GM12891 (cell line): Measurements from ENCODE around the gene ID4.

Source experiments
- DNase-seq: peaks from one replicate; pipeline ENCODE4 v3.0.0; 2011; ENCODE audit warnings: low spot score; ENCODE audit not compliant: insufficient read length
- FAIRE-seq: peaks from 2 replicates; lab custom pipeline; 2011; peaks lifted over from hg19 to GRCh38; lab: Jason Lieb, UNC
- PAX5 ChIP-seq: IDR thresholded peaks from 2 replicates; pipeline ENCODE4 v1.6.1; 2011; ENCODE audit warnings: low read length, moderate library complexity, mild to moderate bottlenecking; ENCODE audit not compliant: insufficient read depth, severe bottlenecking
- POLR2A ChIP-seq: IDR thresholded peaks from 2 replicates; pipeline ENCODE4 v1.6.1; 2011; ENCODE audit warnings: low read depth, low read length, control low read depth
- POLR2AphosphoS5 ChIP-seq: IDR thresholded peaks from 2 replicates; pipeline ENCODE4 v1.6.1; 2011; ENCODE audit warnings: low read depth, low read length, control low read depth
- POU2F2 ChIP-seq: IDR thresholded peaks from 2 replicates; pipeline ENCODE4 v1.6.1; 2011; ENCODE audit warnings: low read depth, mild to moderate bottlenecking, control low read depth, low read length, moderate library complexity
- SPI1 ChIP-seq: IDR thresholded peaks from 2 replicates; pipeline ENCODE4 v1.6.1; 2011; ENCODE audit warnings: low read depth, low read length, control low read depth
- TAF1 ChIP-seq: IDR thresholded peaks from 2 replicates; pipeline ENCODE4 v1.6.1; 2011; ENCODE audit warnings: low read depth, low read length, control low read depth

ID4 gene

GRCh38 chr6:19855536-19855935 is 18.4 kb downstream of the ID4 start:
- no peak for DNase-seq
- no peak for FAIRE-seq
- TF ChIP-seq TAF1 (no peak), SPI1 (no peak), PAX5 (no peak), POU2F2 (no peak), POLR2A (no peak), POLR2AphosphoS5 (no peak)

GRCh38 chr6:19857139-19857538 is 20.0 kb downstream of the ID4 start:
- no peak for TF ChIP-seq SPI1
- no peak for TF ChIP-seq PAX5
- TF ChIP-seq POU2F2: no peak
- TF ChIP-seq POLR2A: no peak
- TF ChIP-seq TAF1: no peak
- no peak for TF ChIP-seq POLR2AphosphoS5
- DNase-seq: no peak
- FAIRE-seq: no peak

- TF ChIP-seq POLR2A (no peak), PAX5 (no peak), POLR2AphosphoS5 (no peak), SPI1 (no peak), TAF1 (no peak), POU2F2 (no peak)
- DNase-seq (no peak), FAIRE-seq (no peak)
Observed at GRCh38 chr6:19857703-19858102, 20.5 kb downstream of the ID4 start.

GRCh38 chr6:19860235-19860877 is 23.2 kb downstream of the ID4 start:
- no peak for TF ChIP-seq POLR2AphosphoS5
- no peak for DNase-seq
- FAIRE-seq: no peak

GRCh38 chr6:19864285-19864684 is 27.1 kb downstream of the ID4 start:
- no peak for TF ChIP-seq POLR2A
- no peak for TF ChIP-seq POU2F2
- no peak for TF ChIP-seq TAF1
- no peak for TF ChIP-seq SPI1
- no peak for TF ChIP-seq PAX5
- no peak for TF ChIP-seq POLR2AphosphoS5
- no peak for DNase-seq
- no peak for FAIRE-seq

GRCh38 chr6:19865178-19865577 is 28.0 kb downstream of the ID4 start:
- FAIRE-seq (no peak), DNase-seq (no peak)
- TF ChIP-seq SPI1 (no peak), POLR2A (no peak), POU2F2 (no peak), POLR2AphosphoS5 (no peak), PAX5 (no peak), TAF1 (no peak)

GRCh38 chr6:19866173-19866984 is 29.2 kb downstream of the ID4 start:
- no peak for TF ChIP-seq POU2F2
- no peak for TF ChIP-seq POLR2A
- no peak for TF ChIP-seq PAX5
- no peak for TF ChIP-seq TAF1
- TF ChIP-seq SPI1: no peak
- TF ChIP-seq POLR2AphosphoS5: no peak
- FAIRE-seq (no peak), DNase-seq (no peak)

- no peak for TF ChIP-seq SPI1
- no peak for TF ChIP-seq POLR2A
- TF ChIP-seq POU2F2: no peak
- TF ChIP-seq POLR2AphosphoS5: no peak
- TF ChIP-seq PAX5: no peak
- no peak for TF ChIP-seq TAF1
- FAIRE-seq (no peak), DNase-seq (no peak)
Observed at GRCh38 chr6:19866985-19867627, 29.9 kb downstream of the ID4 start.

- FAIRE-seq: no peak
- no peak for TF ChIP-seq POU2F2
- TF ChIP-seq PAX5: no peak
- TF ChIP-seq SPI1: no peak
- TF ChIP-seq POLR2AphosphoS5: no peak
- TF ChIP-seq TAF1: no peak
- no peak for TF ChIP-seq POLR2A
- DNase-seq: no peak
Observed at GRCh38 chr6:19869464-19869863, 32.3 kb downstream of the ID4 start.

GRCh38 chr6:19870322-19870721 is 33.2 kb downstream of the ID4 start:
- TF ChIP-seq POU2F2 (no peak), POLR2A (no peak), SPI1 (no peak), POLR2AphosphoS5 (no peak)
- DNase-seq (no peak), FAIRE-seq (no peak)
